DLD1 (cell line): Measurements from ENCODE around the gene FOXN3.
"Not testable (repeated sequence)": the region's sequence is repeated elsewhere in the genome, so short reads cannot be mapped to it uniquely, and the experiment has no call there.

Experiments used
- in situ Hi-C: cut with HindIII; loops from 2 replicates; pipeline ENCODE4 v1.10.0; 2017; ENCODE audit warnings: low sequenced_read_pairs

FOXN3 gene

DNA sequence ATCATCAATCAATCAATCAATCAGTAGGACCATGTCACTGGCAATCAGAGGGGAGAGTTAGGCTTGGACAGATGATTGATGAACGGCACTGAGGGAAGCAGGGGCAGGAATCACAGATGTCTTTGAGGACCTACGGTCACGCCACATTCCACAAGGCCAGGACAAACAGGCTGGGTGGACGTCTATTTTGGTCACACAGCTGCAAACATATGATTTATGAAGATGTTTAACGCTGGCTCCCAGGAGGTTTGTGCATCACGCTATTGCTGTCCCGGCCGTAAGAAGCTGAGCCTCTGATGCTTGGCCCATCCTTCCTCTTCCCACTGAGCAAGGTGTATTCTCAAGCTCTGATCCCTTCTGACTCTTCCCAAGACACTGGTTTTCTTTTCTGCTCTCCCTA is 160.8 kb downstream of the FOXN3 start:
- in situ Hi-C loops, result no loop called here

DNA sequence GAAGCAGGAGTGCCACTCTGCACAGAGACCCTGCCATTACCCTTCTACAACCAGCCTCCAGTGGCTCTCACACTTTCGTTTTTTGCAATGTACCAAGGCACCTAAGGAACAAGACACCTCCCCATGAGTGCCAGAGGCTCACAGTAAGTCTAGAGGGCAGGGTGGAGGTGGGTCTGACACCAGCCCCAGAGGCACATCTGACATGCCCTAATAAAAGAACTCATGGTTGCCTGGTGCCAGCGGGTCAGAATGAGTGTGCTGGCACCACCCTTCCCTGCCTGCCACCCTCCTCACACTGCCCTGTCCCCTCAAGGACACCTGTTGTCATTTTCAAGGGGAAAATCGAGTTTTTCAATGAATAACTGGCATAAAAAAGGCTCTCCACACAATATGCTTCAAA is 161.2 kb downstream of the FOXN3 start:
- in situ Hi-C loops, result no loop called here

DNA sequence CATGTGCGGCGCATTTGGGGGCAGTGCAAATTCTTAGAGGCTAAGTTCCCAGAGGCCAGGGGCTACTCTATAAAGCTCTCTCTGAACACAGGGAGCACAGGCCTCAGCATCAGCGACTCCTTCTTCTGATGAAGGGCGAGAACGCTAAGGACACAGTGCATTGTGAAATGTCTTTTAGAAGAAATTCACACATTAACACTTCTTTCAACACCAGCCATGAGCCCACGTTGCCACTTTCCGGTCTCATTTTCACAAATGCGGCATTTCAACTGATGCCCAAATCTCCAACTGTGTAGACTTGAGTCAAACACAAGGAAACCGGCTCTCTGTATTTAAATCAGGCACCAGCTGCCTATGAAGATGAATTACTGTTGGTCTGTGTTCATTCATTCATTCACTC is 162.0 kb downstream of the FOXN3 start:
- in situ Hi-C loops, result no loop called here

DNA sequence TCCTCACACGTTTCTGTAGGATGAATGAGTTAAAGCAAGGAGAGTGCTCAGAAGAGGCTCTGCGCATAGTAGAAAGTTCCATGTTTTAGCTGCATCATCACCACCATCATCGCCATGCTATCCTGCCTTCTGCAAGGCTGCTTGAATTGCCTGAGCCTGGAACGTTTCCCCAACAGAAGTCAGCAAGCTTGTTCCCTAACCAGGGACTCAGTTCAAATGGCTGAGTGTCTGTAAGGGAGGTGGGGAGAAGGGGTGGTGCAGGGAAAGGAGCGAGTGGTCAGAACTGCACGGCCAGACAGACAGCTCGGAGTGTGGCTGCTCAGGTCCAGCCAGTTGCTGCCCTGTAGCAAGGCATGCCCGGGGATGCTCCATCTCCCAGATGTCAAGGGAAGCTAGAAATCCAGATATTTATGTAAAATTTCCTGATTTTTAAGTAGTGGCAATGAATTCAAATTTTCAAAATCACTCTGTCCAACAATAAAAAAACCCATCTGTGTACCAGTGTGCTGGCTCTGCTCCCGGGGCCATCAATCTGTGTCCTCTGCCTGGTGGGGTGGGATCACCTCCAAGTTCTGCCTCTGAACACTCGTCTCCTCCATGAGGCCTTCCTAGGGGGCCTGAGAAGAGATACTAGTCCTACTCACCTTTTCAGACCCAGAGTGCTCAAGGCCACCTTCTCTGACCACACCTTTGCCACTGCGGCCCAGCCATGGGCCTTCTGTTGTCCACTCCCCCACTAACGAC is 162.7 kb downstream of the FOXN3 start:
- in situ Hi-C loops, result no loop called here

DNA sequence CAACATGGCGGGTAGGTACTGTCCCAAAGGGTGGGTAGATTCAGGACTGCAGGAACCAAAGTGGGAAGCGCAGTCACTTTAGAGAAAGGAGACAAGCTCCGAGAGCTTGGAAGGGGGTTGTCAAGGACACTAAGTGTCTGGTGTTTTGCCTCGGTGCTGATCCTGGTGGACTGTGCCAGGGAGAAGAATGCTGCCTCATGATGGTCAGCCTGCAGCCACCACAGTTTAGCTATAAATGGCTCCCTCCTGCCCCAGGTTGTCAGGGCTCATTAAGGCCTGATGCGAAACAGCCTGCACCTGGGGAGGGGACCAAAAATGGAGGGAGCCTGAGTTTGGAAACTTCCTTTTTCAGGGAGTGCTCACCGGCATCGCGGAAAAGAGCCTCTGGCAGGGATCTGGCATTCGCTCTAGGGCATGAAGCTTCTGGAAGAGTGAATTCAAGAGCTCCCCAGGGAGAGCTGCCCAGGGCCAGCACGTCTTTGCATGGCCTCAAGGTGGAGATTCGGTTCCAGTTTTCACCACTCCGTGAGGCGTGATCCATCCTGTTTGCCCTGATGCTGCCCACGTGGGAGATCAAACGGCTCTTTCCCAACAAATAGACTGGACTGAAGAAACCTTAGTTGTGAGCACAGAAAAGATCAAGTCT is 164.0 kb downstream of the FOXN3 start:
- in situ Hi-C loops, result no loop called here

DNA sequence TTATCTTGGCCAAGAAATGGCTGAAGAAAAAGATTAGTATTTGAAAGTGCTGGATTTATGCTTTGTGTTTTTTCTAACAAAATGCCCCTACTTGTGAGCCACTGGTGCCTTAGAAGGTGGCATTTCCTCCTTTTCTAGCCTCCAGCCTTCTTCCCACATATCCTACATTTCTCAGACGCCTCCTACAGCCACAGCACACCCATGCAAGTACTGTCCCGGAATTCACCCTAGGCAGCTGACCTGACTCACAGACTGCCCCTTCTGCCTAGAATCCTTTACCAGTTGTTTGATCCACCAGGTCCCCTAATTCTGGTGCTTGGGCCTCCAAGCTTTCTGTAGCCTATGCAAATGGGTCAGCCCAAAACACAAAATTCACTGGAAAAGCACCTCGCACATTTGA is 166.0 kb downstream of the FOXN3 start:
- in situ Hi-C loops, result no loop called here

DNA sequence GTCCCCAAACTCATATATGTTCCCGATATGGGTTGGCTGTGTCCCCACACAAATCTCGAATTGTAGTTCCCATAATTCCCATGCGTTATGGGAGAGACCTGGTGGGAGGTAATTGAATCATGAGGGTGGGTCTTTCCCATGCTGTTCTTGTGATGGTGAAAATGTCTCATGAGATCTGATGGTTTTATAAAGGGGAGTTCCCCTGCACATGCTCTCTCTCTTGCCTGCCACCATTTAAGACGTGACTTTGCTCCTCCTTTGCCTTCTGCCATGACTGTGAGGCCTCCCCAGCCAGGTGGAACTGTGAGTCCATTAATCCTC is 166.4 kb downstream of the FOXN3 start:
- in situ Hi-C loops, result not testable (repeated sequence)

DNA sequence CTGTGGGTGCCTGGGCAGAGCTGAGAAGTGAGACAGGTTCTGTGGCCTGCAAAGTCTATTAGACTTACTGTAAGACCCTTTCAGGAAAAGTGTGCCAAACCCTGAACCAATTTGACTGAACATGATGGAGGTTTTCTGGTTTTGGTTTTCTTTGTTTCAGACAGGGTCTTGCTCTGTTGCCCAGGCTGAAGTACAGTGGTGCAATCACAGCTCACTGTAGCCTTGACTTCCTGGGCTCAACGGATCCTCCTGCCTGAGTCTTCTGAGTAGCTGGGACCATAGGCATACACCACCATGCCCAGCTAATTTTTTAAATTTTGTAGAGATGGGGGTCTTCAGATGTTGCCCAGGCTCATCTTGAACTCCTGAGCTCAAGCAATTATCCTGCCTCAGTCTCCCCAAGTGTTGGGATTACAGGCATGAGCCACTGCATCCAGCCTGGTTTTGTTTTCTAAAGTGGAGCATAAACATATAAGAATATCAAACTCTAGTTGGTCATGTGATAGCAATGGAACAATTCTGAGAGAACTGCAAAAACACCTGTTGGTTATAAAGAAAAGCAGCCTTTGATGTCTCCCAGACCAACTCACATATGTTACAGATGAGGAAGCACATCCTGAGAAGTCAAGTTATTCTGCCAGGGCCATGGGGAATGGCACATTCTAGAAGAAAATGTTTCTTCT is 166.9 kb downstream of the FOXN3 start:
- in situ Hi-C loops, result no loop called here

DNA sequence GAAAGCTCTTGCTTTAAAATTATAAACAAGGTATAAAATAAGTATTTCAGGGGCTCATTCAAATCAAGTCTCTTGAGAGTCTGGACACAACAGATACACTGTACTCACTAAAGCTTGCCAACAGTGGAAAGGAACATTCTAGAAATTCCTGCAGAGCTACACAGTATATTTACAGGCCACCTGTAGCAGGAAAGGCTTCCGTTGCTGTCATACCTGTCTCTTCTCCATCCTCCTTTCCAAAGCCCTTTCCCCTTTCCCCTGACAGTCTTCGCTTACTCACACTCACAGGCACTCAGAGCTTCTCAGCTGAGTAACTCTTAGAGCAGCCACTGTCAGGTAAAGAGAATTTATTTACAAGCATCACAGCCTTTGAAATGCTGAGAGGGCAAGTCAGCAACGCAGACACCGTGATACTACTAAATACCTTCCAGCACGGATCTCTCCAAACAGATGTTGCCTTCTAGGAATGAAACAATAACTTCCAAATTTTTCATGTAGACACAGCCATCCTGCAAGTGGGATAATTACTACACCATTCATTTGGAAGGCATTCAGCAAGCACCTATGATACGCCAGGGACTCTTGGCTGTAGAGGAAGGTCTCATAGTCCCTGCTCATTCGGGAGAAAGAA is 167.9 kb downstream of the FOXN3 start:
- in situ Hi-C loops, result no loop called here

DNA sequence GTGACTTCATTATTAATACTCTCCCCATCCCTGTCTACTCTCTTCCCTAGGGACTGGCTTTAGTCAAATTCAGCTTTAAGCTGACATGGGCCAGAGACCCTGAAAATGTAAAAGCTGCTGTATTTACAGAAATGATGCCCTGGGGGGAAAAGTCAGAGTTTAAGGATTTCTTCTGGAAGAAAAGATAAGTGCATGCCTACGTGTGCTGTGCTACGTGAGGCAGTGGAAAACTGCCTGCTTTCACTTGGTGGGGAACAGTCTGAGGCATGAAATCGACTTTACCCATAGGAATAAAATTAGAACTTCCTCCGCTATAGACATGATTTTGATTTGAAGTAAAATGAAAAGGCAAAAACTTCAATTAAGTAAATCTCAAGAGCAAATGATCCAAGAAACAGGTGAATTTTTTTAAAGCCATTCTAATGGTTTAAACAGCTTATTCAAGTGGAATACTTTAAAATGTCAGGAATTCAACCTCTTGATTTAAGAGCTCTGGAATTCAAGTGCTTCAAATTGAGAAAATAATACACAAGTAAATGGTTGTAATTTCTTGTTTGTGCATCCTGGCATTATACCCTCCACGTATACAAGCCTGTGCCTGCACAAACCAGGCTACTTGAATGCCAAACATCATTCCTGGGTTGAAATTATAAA is 168.5 kb downstream of the FOXN3 start:
- in situ Hi-C loops, result no loop called here

DNA sequence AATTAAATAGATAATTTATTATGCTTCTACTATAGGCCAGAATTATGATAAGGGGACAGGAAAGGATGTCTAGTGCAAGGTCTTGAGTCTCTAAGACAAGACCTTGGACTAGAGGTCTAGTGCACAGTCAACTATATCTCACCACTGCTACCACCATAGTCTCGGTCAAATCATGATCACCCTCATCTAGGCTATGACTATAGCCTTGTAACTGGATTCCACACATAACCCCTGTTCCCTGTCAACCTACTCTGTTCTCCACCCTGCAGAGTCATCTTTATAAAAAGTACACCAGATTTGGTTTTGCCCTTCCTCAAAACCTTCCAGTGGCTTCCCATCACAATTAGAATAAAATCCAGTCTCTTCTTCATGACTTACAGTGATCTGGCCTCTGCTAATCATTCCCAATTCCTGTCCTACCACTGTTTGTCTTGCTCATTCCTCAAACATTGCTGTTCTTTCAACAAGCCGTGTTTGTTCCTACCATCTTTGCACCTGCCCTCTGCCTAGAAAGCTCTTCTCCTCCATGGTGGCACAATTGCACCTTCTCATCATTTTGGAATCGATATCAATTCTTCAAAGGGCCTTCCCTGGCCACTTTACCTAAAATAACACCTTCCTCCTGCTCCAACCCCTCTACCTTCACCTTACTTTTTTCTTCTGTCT is 169.4 kb downstream of the FOXN3 start:
- in situ Hi-C loops, result no loop called here

DNA sequence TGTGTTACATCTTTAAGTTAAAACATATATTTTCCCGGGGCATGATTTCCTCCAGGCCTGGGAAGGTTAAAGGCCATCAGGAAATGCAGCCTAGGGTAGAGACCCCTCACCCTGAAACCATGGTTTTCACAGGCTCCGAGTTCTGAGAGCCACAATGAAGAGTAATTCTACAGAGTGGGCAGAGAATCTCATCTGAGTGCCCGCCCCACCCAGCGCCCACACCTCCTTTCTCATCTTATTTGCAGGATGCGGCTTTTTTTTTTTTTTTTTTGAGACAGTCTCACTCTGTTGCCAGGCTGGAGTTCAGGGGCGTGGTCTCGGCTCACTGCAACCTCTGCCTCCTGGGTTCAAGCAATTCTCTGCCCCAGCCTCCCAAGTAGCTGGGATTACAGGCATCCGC is 170.7 kb downstream of the FOXN3 start:
- in situ Hi-C loops, result no loop called here

DNA sequence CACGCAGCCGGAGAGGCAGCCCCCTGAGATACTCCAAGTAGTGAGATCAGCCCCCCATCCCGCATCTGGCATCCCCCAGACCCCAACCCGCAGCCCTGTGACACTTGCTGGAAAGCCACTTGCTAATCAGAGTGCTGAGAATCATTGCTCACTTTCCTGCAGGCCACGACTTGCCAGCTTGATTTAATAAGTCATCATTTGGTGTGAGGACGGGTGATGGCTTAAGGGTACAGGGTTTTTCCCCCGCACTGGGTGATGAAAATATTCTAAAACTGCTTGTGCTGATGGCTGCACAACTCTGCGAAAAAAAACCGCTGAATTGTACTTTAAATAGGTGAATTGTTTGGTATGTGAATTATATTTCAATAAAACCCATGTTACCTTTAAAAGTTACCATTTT is 171.2 kb downstream of the FOXN3 start:
- in situ Hi-C loops, result no loop called here

DNA sequence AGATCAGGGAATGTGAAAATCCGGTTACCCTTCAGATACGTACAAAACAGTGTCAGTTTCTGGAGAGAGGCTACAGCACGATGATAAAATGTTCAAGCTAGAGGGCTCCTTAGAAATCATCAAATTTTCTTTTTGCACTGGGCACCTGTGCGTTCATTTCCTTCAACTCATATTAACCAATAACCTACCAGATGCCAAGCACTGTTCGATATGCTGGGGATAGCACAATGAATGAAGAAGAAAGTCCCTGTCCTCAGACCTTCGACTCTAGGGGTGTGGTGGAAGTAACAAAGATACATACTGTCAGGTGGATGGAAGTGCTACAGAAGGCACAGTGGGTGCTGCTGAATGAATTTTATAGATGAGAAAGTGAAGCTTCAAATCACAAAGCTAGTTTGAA is 172.3 kb downstream of the FOXN3 start:
- in situ Hi-C loops, result no loop called here

DNA sequence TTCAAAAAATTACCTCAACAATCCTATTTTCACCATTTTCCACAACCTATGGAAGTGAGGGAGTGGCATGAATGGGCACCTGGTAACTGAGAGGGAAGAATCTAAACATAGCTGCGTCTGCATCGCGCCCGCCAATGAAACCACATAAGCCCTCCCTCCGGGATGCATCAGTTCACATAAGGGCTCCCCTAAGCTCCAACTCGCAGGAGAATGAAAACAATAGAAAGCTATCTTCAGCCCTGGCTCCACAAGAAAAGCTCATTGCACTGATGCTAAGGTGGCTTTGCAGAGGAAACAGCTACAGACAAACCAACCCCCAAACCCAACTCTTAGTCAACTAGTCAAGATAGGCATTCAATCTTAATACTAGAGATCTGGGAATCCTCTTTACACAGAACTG is 173.3 kb downstream of the FOXN3 start:
- in situ Hi-C loops, result no loop called here

DNA sequence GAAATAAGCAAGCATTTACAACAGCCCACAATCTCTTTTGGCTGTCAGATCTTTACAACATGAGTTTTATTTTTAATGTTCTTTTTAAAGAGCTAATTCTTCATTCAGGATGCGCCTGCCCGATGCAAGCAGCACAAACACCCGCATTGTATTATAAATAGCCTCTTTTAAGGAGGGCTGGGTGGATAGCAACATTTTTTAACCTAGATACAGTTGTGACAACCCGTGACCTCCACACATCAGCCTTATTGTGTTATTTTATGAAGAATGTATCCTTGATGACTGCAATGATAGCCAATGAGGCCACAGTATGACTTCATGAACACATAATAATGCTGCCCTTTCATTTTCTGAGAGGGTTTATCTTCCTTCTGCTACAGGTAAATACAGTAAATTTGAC is 173.7 kb downstream of the FOXN3 start:
- in situ Hi-C loops, result no loop called here

DNA sequence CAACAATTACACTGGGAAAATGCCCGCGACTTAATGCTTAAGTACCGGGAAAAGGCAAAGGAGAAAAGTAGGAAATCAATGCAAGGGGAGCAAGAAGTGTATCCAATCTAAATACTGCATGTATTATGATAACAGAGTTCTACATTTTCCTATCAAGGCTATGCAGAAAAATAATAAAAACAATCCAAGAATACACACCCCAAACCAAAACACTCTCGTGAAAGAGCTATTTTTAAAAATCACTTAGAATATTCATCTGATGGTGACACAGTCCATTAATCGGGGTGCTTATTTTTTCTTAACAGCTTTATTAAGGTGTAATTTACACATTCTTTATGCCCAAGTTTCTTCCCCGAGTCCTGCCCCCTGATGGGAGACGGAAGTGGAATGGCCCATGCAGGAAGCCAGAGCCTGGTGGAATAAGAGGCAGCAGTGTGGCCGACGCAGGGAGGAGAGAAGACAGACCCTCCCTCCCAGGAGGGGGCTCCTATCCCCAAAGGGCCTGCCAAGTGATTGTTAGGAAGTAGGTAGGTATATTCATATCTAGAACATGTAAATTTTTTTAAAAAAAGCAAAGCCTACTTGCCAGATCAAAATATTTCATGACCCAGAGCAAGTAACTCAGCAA is 174.3 kb downstream of the FOXN3 start:
- in situ Hi-C loops, result no loop called here

DNA sequence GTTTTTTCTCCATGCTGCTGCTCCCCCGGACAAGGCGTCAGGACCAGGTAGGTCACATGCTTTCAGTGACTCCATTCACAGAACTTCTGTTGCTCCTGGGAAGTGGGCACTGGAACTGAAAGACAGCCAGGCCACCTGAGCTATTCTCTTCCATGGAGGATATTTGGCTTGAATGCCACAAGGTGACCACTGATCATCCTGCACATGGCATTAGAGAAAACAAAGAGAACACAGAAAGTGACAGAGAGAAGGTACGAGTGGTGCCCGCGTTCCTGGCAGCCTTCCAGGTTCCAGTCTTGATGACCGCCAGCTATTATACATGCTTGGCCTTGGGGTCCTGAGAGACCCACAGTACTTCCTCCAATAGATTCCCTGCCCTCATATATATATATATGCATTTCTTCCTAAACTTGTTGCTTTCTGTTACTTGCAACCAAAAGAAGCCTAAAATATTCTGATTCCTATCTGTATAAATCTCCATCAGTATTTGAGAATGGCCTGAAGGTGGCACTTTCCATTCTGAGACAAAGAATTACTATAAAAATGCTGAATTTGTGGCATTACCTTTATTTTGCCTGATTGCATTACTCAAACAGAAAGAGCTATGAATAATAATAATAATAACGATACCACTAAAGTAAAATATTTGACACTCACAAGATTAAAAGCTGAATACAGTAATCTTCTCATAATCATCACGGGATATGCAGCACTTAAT is 174.9 kb downstream of the FOXN3 start:
- in situ Hi-C loops, result no loop called here

DNA sequence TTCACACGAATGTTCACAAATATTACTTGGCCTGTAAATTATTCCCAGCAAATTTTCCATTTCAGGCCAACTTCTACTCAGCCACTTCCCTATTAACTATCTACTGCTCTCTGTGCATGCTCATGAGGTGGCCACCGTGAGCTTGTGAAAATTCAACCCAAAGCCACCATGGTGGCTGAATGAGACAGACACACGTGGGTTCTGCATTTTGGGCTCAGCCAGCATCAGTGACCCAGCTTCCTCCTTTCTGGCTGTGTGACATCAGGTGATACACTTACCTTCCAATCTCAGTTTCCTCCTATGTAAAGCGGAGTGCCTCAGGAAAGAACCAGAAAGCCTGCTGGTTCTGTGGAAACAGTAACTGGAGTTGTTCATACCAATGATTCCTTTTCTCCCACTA is 175.8 kb downstream of the FOXN3 start:
- in situ Hi-C loops, result no loop called here

DNA sequence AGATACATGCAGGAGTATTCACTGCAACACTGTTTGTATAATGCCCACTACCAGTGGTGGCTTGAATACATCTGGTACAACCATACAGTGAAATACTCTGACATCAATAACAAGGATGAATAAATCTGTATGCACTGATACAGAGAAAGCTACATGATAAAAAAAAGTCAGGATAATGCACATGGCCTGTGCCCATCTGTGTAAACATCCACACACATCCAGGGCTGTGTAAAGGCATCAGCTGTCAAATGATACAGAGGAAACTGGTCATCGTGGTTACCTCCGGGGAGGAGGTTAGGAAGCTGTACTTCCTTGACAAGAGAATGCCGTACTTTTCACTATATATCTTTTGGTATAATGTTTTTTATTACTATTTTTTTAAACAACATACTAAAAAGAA is 176.6 kb downstream of the FOXN3 start:
- in situ Hi-C loops, result no loop called here
